ENCODE measurements around the gene CHKA. TPM values are rescaled to one million over a fixed set of nuclear protein-coding genes. Genes with fewer than 3 reads are reported as not detected.

The CHKA gene
- total RNA-seq, 1 donor from 2014 or later = 18.2 TPM

- H3K36me3 ChIP-seq = peaks cover 0 to 17% of the 10 kb centered on the region in 2 donors
- intact Hi-C loops (cut with DNase I) = no loop called here
These were observed 90.1 kb downstream of the CHKA start for GRCh38 chr11:68031144-68031464.

GRCh38 chr11:68030318-68031143 is 90.7 kb downstream of the CHKA start, which contains the start of gene NDUFS8:
NDUFS8 (plus strand) TSS chr11:68030681; CDS start chr11:68032152, 1,471 bp downstream.
- no peak for TF ChIP-seq CTCF (IDR thresholded peaks at IDR 0.05)
- peak; percentile 85 to 91 for TF ChIP-seq POLR2AphosphoS5 (IDR thresholded peaks at IDR 0.05; ENCODE audit: insufficient read depth in 1 of 2, low read depth in 1 of 2)
- no peak for TF ChIP-seq POLR2A (IDR thresholded peaks at IDR 0.05)
- Histone ChIP-seq H3K4me1 (peaks cover 26% of the 10 kb centered on the region), H3K4me3 (peak within 1 kb of the TSS; percentile 73 to 84), H3K9me3 (no peaks in the 10 kb centered on the region), H3K27me3 (no peaks in the 10 kb centered on the region), H3K36me3 (peaks cover 0 to 17% of the 10 kb centered on the region in 2 donors), H3K27ac (peak within 1 kb of the TSS; percentile 85)
- intact Hi-C loops (cut with DNase I) = no loop called here
- DNase-seq (ENCODE audit: extremely low spot score in 2 of 2) = peak in 1 of 2 donors; percentile 100

More at GRCh38 chr11:68031144-68031464, 90.1 kb downstream of the CHKA start:
- Histone ChIP-seq H3K27me3 (no peaks in the 10 kb centered on the region), H3K27ac (peak overlapping the region; percentile 85), H3K4me3 (peak overlapping the region; percentile 73 to 84), H3K9me3 (no peaks in the 10 kb centered on the region), H3K4me1 (peaks cover 26% of the 10 kb centered on the region)
- no peak for TF ChIP-seq CTCF (IDR thresholded peaks at IDR 0.05)
- no peak for DNase-seq (ENCODE audit: extremely low spot score in 2 of 2)

GRCh38 chr11:68028802-68029545 is 92.2 kb downstream of the CHKA start:
- H3K27ac ChIP-seq = no peak overlapping the region
- H3K27me3 ChIP-seq = no peaks in the 10 kb centered on the region
- TF ChIP-seq POLR2AphosphoS5 (IDR thresholded peaks at IDR 0.05; ENCODE audit: insufficient read depth in 1 of 2, low read depth in 1 of 2) = no peak
- TF ChIP-seq POLR2A (IDR thresholded peaks at IDR 0.05) = no peak
- TF ChIP-seq CTCF (IDR thresholded peaks at IDR 0.05) = no peak
- intact Hi-C loops (cut with DNase I) = no loop called here
- no peak overlapping the region for H3K4me3 ChIP-seq
- H3K4me1 ChIP-seq = peaks cover 26% of the 10 kb centered on the region
- H3K9me3 ChIP-seq = no peaks in the 10 kb centered on the region
- no peak for DNase-seq (ENCODE audit: extremely low spot score in 2 of 2)
- H3K36me3 ChIP-seq = peaks cover 0 to 22% of the 10 kb centered on the region in 2 donors

GRCh38 chr11:68027667-68028066 is 93.5 kb downstream of the CHKA start:
- Histone ChIP-seq H3K27ac (no peak overlapping the region), H3K4me1 (peaks cover 26% of the 10 kb centered on the region), H3K9me3 (no peaks in the 10 kb centered on the region), H3K4me3 (no peak overlapping the region), H3K27me3 (no peaks in the 10 kb centered on the region), H3K36me3 (peaks cover 0 to 15% of the 10 kb centered on the region in 2 donors)
- intact Hi-C loops (cut with DNase I) = no loop called here
- no peak for DNase-seq (ENCODE audit: extremely low spot score in 2 of 2)
- TF ChIP-seq POLR2A (IDR thresholded peaks at IDR 0.05) (no peak), CTCF (IDR thresholded peaks at IDR 0.05) (no peak), POLR2AphosphoS5 (IDR thresholded peaks at IDR 0.05; ENCODE audit: insufficient read depth in 1 of 2, low read depth in 1 of 2) (no peak)

All from vagina (tissue), 2 donors.